Measurements from ENCODE around the gene TYW1B.
"Not testable (repeated sequence)": the region's sequence is repeated elsewhere in the genome, so short reads cannot be mapped to it uniquely, and the experiment has no call there.

- TF ChIP-seq POLR2A, CTCF (IDR thresholded peaks at IDR 0.05): not testable (repeated sequence)
Observed at GRCh38 chr7:72766994-72767393, 61.0 kb downstream of the TYW1B start.
